AG09309 (cell line): Measurements from ENCODE around the gene MGAT5B.

Experiments
- DNase-seq: peaks from one replicate; pipeline ENCODE4 v3.0.0-alpha.2; 2010; ENCODE audit warnings: low read depth
- H3K4me3 ChIP-seq: 2 replicates; pipeline ENCODE4 v1.5.1; 2011; ENCODE audit warnings: mild to moderate bottlenecking, low read depth, low read length, moderate library complexity; ENCODE audit not compliant: control insufficient read depth
- TF ChIP-seq, protein P1 (sequence below): IDR thresholded peaks from 2 replicates; pipeline ENCODE4 v1.5.1; 2011; ENCODE audit warnings: mild to moderate bottlenecking, low read depth, low read length, inconsistent platforms; ENCODE audit not compliant: insufficient read depth, control insufficient read depth; ENCODE audit errors: missing control alignments

Gene MGAT5B

DNA sequence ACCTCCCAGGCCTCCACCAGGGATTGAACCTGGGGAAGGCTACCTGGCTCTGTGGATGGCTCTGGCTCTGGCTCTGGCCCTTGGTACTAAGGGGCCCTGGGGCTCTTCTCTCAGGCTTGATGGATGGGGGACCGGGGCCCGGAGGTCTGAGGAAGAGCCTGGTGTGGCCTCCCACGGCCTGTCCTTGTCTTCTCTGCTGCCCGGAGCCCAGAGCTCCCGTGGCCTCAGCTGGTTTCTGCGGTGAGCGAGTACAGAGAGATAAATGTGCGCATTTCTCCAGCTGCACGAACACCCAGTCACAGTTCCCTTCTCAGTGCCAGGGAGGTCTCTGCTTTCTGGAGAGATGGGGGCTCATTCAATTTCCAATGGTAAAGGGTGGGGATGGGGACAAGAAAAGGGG is 9.2 kb downstream of the MGAT5B start:
- DNase-seq: no peak
- TF ChIP-seq, protein P1, sequence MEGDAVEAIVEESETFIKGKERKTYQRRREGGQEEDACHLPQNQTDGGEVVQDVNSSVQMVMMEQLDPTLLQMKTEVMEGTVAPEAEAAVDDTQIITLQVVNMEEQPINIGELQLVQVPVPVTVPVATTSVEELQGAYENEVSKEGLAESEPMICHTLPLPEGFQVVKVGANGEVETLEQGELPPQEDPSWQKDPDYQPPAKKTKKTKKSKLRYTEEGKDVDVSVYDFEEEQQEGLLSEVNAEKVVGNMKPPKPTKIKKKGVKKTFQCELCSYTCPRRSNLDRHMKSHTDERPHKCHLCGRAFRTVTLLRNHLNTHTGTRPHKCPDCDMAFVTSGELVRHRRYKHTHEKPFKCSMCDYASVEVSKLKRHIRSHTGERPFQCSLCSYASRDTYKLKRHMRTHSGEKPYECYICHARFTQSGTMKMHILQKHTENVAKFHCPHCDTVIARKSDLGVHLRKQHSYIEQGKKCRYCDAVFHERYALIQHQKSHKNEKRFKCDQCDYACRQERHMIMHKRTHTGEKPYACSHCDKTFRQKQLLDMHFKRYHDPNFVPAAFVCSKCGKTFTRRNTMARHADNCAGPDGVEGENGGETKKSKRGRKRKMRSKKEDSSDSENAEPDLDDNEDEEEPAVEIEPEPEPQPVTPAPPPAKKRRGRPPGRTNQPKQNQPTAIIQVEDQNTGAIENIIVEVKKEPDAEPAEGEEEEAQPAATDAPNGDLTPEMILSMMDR: no peak

DNA sequence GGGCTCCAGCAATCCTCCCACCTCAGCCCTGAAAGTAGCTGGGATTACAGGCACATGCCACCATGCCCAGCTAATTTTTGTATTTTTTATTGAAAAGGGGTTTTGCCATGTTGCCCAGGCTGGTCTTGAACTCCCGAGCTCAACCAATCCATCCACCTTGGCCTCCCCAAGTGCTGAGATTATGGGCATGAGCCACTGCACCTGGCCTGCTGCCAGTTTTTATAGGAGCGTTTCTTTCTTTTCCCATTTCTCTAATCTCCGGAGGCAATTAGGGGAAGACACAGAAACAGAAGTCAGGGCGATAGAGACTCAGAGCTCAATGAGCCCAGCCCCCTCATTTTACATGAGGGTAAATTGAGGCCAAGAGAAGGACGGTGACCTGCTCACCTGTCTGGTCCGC is 10.4 kb downstream of the MGAT5B start:
- no peak overlapping the region for H3K4me3 ChIP-seq
- TF ChIP-seq, protein P1: no peak
- no peak for DNase-seq

More for the DNA sequence above, 9.2 kb downstream of the MGAT5B start:
- no peak overlapping the region for H3K4me3 ChIP-seq

DNA sequence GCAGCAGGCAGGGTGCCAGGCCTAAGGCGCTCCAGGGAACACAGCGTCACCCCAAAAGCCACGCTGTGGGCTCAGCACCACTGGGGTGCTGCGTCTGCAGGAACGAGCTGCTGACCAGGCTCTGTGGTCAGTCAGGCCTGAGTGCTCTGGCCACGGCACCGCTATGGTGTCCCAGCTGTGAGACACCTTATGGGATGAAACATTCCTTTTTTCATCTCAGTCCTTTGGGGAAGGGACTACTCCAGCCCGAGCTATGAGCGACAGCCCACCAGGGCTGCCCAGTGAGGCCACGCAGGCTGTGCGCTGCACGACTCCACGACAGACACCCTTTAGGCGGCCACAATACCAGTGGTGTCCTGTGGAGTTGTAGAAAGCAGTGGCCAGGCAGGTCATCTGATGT is 11.1 kb downstream of the MGAT5B start:
- no peak overlapping the region for H3K4me3 ChIP-seq
- TF ChIP-seq, protein P1: no peak
- no peak for DNase-seq

DNA sequence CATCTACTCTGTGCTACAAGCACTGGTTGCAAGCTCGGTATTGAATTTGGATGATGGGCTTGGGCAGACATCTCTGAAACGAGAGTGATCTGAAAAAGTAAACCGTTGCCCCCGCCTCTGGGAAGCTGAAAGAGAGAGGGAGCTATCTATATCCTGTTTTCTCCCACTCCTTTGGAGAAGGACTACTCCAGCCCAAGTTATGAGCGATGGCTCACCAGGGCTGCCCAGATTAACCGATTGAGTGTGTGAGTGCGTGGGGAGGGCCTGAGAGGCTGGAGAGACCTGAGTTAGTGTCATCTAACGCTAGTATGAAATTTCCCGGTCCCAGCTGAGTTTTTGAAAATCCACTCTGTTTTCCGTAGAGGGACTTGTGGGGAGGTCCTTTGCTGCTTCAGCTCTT is 11.5 kb downstream of the MGAT5B start:
- no peak for DNase-seq
- no peak overlapping the region for H3K4me3 ChIP-seq
- TF ChIP-seq, protein P1: no peak

DNA sequence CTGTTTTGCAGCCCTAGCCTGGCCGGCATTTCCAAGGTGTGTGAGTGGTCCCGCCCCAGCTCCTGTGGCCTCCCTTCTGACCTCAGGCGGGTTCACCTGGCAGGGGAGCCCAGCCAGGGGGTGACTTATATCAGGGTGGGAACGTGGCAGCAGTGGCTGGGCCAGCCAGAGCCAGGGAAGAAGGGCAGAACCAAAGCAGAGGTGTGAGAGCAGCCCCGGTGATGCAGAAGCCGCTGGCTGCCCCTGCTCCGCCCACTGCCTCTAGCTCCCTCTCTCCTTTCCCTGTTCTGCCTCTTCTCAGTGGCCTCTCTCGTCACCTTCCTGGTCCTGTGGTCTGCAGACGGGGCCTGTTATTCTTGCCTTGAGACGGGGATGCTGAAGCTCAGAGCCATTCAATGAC is 12.1 kb downstream of the MGAT5B start:
- TF ChIP-seq, protein P1: no peak
- no peak for DNase-seq
- H3K4me3 ChIP-seq: no peak overlapping the region

DNA sequence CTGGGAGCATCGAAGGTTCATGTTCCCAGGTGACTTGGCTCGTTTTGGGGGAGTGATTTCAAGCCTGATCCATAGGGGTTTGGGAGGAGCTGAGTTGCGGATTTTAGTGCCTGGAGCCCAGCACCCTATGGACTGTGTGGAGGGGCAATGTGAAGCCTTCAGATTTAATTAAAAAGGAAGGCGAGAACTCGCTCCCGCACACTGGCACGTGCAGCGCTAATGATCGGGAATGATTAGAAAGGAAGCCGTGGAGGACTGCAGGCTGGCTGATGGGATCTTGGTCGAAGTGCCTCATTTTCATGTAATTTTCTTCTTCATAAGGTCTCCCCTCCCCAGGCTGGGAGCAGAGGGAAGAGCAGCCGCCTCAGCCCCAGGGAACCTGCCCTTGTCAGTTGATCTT is 12.8 kb downstream of the MGAT5B start:
- TF ChIP-seq, protein P1: no peak
- H3K4me3 ChIP-seq: no peak overlapping the region
- DNase-seq: no peak

DNA sequence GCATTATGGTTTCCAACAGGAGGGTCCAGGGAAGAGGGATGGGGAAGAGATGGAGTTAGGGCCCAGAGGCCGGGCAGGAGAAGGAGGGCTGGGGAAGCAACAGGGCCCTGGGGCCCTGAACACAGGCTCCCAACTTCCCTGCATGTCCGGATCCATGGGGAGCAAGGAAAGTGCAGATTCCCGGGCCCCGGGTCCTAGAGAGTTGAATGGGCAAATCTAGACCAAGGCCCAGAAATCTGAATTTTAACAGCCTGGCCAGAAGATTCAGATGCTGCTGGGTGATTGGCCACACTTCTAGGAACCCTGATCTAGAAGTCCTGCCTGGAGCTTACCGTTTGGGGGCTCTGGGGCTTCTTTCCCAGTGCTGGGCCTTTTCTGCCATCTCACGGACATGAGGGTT is 13.2 kb downstream of the MGAT5B start:
- TF ChIP-seq, protein P1: no peak
- no peak for DNase-seq
- no peak overlapping the region for H3K4me3 ChIP-seq
